Gastroesophageal sphincter (tissue), 3 donors: ENCODE data around the gene ABCG8.

Experiments
- EP300 ChIP-seq: sonication (generic); formaldehyde crosslinking; IDR thresholded peaks from one replicate; pipeline ENCODE4 v1.6.1; 2017; ENCODE audit warnings: antibody characterized with exemption, mild to moderate bottlenecking
- POLR2AphosphoS5 ChIP-seq: sonication (generic); formaldehyde crosslinking; IDR thresholded peaks from one replicate; pipeline ENCODE4 v1.6.1; 2017; ENCODE audit warnings: antibody characterized with exemption
- TF ChIP-seq, protein P1 (sequence below), 4 experiments: fragments of 200-600 bp in 2 of 4; fragments of 450-650 bp in 2 of 4; sonication (generic) in 1 of 4; IDR thresholded peaks; one replicate each; pipeline ENCODE4 v1.5.1; 2017 to 2019; ENCODE audit warnings: antibody characterized with exemption in 4 of 4, mild to moderate bottlenecking in 2 of 4, moderate library complexity in 2 of 4

DNA sequence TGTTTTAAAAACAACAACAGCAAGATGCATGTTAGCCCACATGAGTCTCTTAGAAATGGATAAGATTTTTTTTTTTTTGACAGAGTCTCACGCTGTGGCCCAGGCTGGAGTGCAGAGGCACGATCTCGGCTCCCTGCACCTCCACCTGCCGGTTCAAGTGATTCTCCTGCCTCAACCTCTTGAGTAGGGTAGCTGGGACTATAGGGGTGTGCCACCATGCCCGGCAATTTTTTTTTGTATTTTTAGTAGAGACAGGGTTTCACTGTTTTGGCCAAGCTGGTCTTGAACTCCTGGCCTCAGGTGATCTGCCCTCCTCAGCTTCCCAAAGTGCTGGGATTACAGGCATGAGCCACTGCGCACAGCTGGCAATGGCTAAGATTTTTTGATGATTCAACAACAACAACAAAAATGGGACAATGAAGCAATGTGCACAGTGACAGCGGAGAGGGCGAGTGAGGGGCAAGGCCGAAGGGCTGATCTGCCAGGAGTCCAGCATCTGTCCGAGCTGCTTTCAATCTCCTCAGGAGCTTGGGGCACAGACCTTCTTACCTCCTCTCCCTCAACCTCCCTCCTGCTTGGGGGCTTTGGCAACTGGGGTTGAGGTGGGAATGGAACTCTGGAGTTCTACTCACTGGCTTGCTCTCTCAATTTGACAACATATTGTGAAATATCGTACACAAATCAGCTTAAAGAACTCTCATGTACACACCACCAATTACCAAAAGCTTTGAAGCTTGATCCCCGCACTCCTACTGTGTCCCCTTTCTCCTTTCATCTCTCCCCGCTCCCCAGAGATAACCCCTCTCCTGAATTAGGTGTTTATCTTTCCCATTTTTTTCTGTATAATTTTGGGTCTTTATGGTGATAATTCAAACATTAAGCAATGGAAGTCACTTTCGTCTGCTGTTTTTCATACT lies 3.4 kb downstream of the ABCG8 start:
- TF ChIP-seq, protein P1, sequence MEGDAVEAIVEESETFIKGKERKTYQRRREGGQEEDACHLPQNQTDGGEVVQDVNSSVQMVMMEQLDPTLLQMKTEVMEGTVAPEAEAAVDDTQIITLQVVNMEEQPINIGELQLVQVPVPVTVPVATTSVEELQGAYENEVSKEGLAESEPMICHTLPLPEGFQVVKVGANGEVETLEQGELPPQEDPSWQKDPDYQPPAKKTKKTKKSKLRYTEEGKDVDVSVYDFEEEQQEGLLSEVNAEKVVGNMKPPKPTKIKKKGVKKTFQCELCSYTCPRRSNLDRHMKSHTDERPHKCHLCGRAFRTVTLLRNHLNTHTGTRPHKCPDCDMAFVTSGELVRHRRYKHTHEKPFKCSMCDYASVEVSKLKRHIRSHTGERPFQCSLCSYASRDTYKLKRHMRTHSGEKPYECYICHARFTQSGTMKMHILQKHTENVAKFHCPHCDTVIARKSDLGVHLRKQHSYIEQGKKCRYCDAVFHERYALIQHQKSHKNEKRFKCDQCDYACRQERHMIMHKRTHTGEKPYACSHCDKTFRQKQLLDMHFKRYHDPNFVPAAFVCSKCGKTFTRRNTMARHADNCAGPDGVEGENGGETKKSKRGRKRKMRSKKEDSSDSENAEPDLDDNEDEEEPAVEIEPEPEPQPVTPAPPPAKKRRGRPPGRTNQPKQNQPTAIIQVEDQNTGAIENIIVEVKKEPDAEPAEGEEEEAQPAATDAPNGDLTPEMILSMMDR (IDR thresholded peaks at IDR 0.05), result no peak
- TF ChIP-seq POLR2AphosphoS5 (no peak), EP300 (no peak)
